GM18519 (cell line): Measurements from ENCODE around the gene ENTREP3.
"Not testable (repeated sequence)": the region's sequence is repeated elsewhere in the genome, so short reads cannot be mapped to it uniquely, and the experiment has no call there.

ENCODE experiments used
- ATAC-seq: cut with Tn5 transposase; IDR thresholded peaks from one replicate; pipeline ENCODE4 v1.9.1; 2021; ENCODE audit warnings: mild to moderate bottlenecking, moderate library complexity; ENCODE audit not compliant: unreplicated experiment, low FRiP score

The ENTREP3 gene

DNA sequence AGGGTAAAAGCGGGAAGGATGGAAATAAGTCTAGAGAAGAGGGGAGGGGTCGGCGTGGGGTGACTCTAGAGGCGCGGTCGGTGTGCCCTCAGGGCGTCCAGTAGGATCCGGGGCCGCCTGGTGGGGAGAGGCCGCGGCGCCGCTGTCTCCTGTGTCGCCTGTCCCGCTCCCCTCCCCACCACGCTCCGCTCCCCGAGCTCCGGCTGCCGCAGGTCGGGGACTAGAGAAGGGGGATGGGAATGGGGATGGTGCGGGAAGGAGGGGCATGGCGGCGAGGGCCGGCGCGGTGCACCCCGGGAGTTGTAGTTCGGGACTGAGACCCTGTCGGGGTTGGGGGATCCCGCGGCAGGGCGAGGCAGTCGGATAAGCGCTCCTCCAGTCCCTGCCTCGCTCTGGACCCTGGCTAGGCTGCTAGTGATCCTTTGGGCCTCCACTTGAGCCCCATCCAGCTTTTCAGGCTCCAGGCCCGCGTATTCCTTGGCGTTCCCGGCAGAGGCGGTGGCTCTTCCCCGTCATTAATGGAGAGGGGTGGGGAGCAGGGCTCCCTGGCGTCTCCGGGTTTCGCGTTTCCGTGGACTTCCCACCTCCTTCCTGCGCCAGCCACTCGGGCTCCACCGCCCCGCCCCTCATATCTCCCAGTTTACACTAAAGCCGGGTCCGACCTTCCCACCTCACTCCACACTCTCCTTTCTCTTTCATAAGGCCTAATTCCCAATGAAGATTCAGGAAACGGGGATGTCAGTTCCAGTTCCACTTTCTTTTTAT lies at the start of gene ENTREP3:
Gene ENTREP3 (minus strand): TSS at position 241 of the 765 bp plus-strand sequence. CDS start 606 bp downstream, outside the sequence.
- ATAC-seq: no peak

- ATAC-seq: no peak
Measured at GRCh38 chr1:155304558-155305063, 49.3 kb upstream of the ENTREP3 start.

DNA sequence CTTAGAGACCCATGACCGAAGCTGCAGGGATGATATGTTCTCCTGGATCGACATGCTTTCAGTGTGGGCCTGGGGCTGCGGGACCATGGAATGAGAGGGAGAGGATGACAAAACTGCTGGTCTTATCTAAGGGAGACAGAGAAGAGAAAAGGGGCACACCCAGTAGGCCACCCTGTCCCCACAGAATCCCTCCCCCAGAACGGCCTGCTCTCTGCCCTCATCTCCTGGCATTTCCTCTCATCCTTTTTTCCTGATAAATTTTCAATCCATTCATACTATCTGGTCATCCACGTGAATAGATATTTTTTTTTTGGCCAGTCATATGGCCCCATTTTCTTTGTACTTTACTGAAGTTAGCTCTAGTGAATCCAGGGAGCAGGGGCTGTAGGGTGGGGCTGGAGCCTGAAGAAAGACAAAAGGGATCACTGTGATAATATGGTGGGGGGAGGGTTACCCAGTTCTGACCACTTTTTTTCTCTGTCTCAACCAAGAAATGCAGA lies 46.1 kb upstream of the ENTREP3 start, which contains the start of gene PKLR:
Gene PKLR (minus strand): TSS at position 97 of the 500 bp plus-strand sequence. CDS start 43 bp downstream, at position 54.
- ATAC-seq: no peak

DNA sequence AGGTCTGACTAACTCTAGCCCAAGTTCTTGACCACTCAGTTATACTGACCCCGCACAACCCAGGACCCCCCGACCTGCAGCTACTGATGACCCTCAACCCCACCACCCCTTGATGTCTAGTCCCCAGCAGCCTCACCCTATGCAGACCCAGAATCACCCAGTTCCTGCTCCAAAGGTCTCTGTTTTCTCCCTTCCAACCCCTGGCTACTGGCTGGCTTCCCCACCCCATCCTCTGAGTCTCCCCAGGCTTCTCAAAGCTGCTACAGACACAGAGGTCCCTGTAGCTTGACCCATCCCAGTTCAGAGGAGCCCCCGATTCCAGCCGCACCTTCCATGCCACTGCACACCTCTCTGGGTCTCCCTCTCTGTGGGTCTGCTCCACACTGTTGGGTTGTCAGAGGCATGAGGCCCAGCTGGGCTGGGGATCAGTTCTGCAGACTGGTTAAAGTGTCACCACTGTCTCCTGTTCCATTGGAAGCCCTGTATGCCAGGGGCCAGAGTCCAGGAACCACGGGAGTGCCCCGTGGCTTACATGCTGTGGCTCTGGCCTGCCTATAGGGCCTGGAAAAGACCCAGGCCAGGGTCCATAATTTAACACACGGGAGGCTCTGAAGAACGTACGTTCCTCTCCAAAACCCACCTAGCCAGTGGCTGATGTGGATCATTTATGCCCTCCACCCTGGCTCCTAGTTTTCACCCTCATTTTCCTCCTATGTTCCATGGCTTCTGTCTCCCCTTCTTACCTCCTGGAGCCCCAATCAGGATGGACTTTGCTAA lies 45.5 kb upstream of the ENTREP3 start:
- no peak for ATAC-seq

- no peak for ATAC-seq
Measured at GRCh38 chr1:155300024-155300423, 44.7 kb upstream of the ENTREP3 start.

DNA sequence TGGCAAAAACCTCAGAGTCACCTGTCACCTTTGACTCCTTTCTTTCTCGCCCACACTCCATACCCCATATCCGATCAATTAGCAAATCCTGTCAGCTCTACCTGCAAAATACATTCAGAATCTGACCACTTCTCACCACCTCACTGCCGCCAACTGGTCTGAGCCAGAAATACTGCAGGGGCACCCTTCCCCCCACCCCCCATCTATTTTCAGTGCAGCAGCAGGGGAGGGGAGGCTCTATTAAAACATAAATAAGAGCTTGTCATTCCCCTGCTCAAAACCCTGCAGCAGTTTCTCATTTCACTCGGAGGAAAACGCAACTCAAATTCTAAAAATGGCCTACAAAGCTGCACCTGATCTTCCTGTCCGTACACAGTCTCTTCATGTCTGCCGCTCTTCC lies 42.1 kb upstream of the ENTREP3 start:
- ATAC-seq: no peak

DNA sequence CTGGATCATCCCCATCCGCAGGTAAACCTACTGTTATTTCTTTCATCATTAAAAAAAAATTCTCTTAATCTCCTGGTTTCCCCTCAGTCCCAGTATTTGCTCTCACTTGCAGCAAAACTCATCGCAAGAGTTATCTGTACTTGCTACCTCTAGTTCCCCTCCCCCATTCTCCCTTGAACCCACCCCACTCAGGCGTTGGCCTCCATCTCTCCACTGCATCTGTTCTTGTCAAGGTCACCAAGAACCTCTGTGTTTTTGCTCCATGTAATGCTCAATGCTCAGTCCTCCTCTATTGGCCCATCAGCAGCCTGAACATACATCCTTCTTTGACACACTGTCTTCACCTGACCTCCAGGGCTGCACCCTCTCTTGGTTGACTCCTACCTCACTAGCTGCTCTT lies 41.4 kb upstream of the ENTREP3 start:
- ATAC-seq: no peak

DNA sequence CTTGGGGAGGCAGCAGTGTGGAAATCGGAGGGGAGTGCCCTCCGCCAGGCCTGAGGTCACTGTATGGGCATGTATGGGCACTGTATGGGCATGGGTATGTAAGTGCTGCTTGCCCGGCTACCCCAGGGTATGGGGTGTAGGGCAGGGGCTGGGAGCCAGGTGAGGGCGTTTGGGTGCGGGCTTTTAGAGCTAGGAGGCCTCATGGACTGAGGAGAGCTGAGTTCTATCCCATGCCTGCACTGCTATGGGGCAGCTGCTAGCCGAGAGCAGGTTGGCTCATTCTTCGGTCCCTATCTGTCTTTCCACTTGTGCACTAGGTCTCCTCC lies 40.6 kb upstream of the ENTREP3 start:
- no peak for ATAC-seq

GRCh38 chr1:155295183-155295941 lies 40.1 kb upstream of the ENTREP3 start:
- ATAC-seq: no peak

GRCh38 chr1:155294520-155295182 lies 39.4 kb upstream of the ENTREP3 start:
- no peak for ATAC-seq

- no peak for ATAC-seq
Measured at GRCh38 chr1:155293086-155293749, 37.9 kb upstream of the ENTREP3 start.

GRCh38 chr1:155291006-155291405 lies 35.7 kb upstream of the ENTREP3 start:
- not testable (repeated sequence) for ATAC-seq

DNA sequence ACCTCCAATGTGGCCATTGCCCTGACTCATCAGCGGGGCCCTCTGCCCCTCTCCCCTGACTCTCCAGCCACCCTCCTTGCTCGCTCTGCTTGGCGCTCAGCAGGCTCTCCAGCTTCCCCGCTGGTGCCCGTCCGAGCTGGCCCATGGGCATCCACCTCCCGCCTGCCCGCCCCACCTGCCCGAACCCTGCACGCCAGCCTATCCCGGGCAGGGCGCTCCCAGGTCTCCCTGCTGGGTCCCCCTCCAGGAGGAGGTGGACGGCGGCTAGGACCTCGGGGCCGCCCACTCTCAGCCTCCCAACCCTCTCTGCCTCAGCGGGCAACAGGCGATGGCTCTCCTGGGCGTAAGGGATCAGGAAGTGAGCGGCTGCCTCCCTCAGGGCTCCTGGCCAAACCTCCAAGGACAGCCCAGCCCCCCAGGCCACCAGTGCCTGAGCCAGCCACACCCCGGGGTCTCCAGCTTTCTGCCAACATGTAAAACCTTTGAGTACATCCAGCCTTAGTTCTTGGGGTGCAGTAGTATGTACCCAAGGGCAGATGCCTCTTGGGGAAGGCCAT lies 32.8 kb upstream of the ENTREP3 start:
- no peak for ATAC-seq

GRCh38 chr1:155286544-155286943 lies 31.3 kb upstream of the ENTREP3 start:
- ATAC-seq: no peak

GRCh38 chr1:155285631-155286044 lies 30.4 kb upstream of the ENTREP3 start:
- no peak for ATAC-seq

DNA sequence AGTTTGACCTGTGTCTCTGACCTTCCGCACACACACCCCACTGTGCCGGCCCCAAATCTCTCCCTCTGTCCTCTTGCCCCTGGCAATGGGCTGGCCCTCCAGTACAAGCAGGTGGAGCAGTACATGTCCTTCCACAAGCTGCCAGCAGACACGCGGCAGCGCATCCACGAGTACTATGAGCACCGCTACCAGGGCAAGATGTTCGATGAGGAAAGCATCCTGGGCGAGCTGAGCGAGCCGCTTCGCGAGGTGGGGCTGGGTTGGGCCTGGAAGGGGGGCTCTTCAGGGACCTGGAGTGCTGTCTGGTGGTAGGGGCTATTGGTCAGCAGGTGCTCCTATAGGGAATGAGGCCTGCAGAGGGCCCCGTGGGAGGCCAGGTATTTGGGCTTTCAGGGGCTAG lies 29.8 kb upstream of the ENTREP3 start:
- ATAC-seq: no peak

- no peak for ATAC-seq
Measured at GRCh38 chr1:155284476-155284875, 29.2 kb upstream of the ENTREP3 start.

GRCh38 chr1:155282488-155283091 lies 27.3 kb upstream of the ENTREP3 start:
- no peak for ATAC-seq

- ATAC-seq: no peak
Measured at GRCh38 chr1:155279268-155279667, 24.0 kb upstream of the ENTREP3 start.
